Psoas muscle (tissue), 8 donors: ENCODE measurements around the gene ABCC11. TPM values are rescaled to one million over a fixed set of nuclear protein-coding genes. Genes with fewer than 3 reads are reported as not detected.

Source experiments
- ATAC-seq, 4 donors: fragments of 200-7000 bp; cut with Tn5 transposase; one replicate each; pipeline ENCODE4 v1.9.1; 2020; ENCODE audit warnings: moderate library complexity in 3 of 4, mild to moderate bottlenecking in 2 of 4
- DNase-seq, 2 donors: peaks; one replicate each; pipeline ENCODE4 v3.0.0-alpha.2; 2020
- H3K27ac ChIP-seq: fragments of 200-600 bp; one replicate; pipeline ENCODE4 v1.8.0; 2022
- H3K27me3 ChIP-seq, 3 donors: fragments of 200-600 bp in 1 of 3; one replicate each; pipeline versions ENCODE4 v1.6.1 to v1.8.0; 2013 to 2022; ENCODE audit warnings: low read length in 2 of 3, mild to moderate bottlenecking in 2 of 3, moderate library complexity in 1 of 3; ENCODE audit not compliant: insufficient read depth in 3 of 3
- H3K36me3 ChIP-seq, 2 donors: fragments of 200-600 bp in 1 of 2; one replicate each; pipeline versions ENCODE4 v1.6.1 to v1.8.0; 2013 to 2022; ENCODE audit warnings: low read depth in 1 of 2, mild to moderate bottlenecking in 1 of 2, moderate library complexity in 1 of 2; ENCODE audit not compliant: insufficient read depth in 1 of 2
- H3K4me1 ChIP-seq: fragments of 200-600 bp; one replicate; pipeline ENCODE4 v1.8.0; 2022
- H3K4me3 ChIP-seq: fragments of 200-600 bp; one replicate; pipeline ENCODE4 v1.8.0; 2022; ENCODE audit warnings: mild to moderate bottlenecking
- H3K9me3 ChIP-seq: fragments of 200-600 bp; one replicate; pipeline ENCODE4 v1.8.0; 2022
- WGBS, 3 donors: extraction: QIAGEN DNeasy Blood & Tissue Kit; methylation state at CpG; one replicate each; pipeline versions ENCODE4 v1.1.6 to v1.1.7; 2013; 5-methylcytosine and 5-hydroxymethylcytosine counted together
- intact Hi-C, 2 donors: fragments of 100-400 bp; cut with DNase I; formaldehyde crosslinking; loops; one replicate each; pipeline versions ENCODE4 v1.11.0 to v1.14.2; 2022
- polyA plus RNA-seq, 3 donors: library from polyadenylated mRNA; stranded (reverse); fragments of 200-250 nt; gene quantifications; one replicate each; pipeline ENCODE4 v1.2.3, GENCODE V29; 2013
- total RNA-seq, 4 donors: library from RNA; stranded (reverse); fragmentation: NEBNext Ultra II Directional in 2 of 4; extraction: Animal tissue kit (Norgen Biotek cat#: 25700) in 2 of 4; gene quantifications; one replicate each; pipeline versions ENCODE4 v1.2.1 to v1.2.4, GENCODE V29; 2021 to 2023
- TF ChIP-seq, protein P1 (sequence below): fragments of 200-600 bp; IDR thresholded peaks from one replicate; pipeline ENCODE4 v1.8.0; 2022; ENCODE audit warnings: antibody characterized with exemption
- donor health status: healthy with polysubstance abuse.
- donor health status: DM: no; HTN: no; CAD: no; lungs with moderate emphysema.
- donor health status: Bipolar disorder and iron deficiency.
- donor health status: healthy.
- donor health status: DM: yes; HTN: yes; CAD: no.
- donor health status: DM: no; HTN: no; CAD: no.
- donor health status: DM: no; HTN: no; CAD: no.
- donor health status: DM: yes; HTN: yes; CAD: no.

The ABCC11 gene
- total and polyA plus RNA-seq, 7 donors, result 0.05 to 0.22 (median 0.15) TPM; not detected in 1

- Histone ChIP-seq H3K27ac (no peak overlapping the region), H3K4me3 (no peak overlapping the region), H3K36me3 (no peaks in the 10 kb centered on the region), H3K9me3 (no peaks in the 10 kb centered on the region), H3K27me3 (no peaks in the 10 kb centered on the region), H3K4me1 (no peaks in the 10 kb centered on the region)
- ATAC-seq (no peak), DNase-seq (no peak)
- intact Hi-C loops, result no loop called here
- 37 to 39% (median 38%) methylated on average over 5 of the region's 5 CpGs for WGBS, 3 donors
- TF ChIP-seq, protein P1, sequence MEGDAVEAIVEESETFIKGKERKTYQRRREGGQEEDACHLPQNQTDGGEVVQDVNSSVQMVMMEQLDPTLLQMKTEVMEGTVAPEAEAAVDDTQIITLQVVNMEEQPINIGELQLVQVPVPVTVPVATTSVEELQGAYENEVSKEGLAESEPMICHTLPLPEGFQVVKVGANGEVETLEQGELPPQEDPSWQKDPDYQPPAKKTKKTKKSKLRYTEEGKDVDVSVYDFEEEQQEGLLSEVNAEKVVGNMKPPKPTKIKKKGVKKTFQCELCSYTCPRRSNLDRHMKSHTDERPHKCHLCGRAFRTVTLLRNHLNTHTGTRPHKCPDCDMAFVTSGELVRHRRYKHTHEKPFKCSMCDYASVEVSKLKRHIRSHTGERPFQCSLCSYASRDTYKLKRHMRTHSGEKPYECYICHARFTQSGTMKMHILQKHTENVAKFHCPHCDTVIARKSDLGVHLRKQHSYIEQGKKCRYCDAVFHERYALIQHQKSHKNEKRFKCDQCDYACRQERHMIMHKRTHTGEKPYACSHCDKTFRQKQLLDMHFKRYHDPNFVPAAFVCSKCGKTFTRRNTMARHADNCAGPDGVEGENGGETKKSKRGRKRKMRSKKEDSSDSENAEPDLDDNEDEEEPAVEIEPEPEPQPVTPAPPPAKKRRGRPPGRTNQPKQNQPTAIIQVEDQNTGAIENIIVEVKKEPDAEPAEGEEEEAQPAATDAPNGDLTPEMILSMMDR, result no peak
Measured at GRCh38 chr16:48194828-48195556, 52.3 kb downstream of the ABCC11 start.

DNA sequence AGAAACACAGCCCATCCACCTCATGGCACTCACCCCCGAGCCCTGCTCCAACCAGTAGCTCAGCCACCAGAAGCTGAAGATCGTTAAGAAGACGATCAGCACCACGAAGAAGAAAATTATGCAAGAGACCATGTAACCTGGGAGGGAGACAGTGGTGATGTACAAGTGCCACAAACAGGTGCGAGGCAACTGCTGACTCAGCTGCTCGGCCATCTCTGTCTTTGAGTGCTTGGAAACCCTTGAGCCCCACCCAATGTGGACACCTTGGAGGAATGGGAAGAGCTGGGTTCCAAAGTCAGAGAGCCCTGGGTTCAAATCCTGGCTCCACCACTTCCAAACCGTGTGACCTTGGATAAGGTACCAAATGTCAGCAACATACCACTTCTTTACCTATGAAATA, 53.5 kb downstream of the ABCC11 start:
- no peaks in the 10 kb centered on the region for H3K4me1 ChIP-seq
- 81 to 84% (median 82%) methylated on average over 7 of the region's 7 CpGs for WGBS, 3 donors
- intact Hi-C loops, result no loop called here
- no peak for DNase-seq
- ATAC-seq, result no peak
- TF ChIP-seq, protein P1, result no peak
- no peaks in the 10 kb centered on the region for H3K27me3 ChIP-seq
- H3K4me3 ChIP-seq, result no peak overlapping the region
- H3K36me3 ChIP-seq, result no peaks in the 10 kb centered on the region
- H3K9me3 ChIP-seq, result no peaks in the 10 kb centered on the region
- H3K27ac ChIP-seq, result no peak overlapping the region

- peaks cover 0 to 4% (median 0%) of the 10 kb centered on the region in 3 donors for H3K27me3 ChIP-seq
- 81 to 83% (median 82%) methylated on average over 6 of the region's 6 CpGs for WGBS, 3 donors
Measured at GRCh38 chr16:48188449-48189102, 58.8 kb downstream of the ABCC11 start.

GRCh38 chr16:48187779-48188178, 59.6 kb downstream of the ABCC11 start:
- no peak for ATAC-seq

More at GRCh38 chr16:48188449-48189102, 58.8 kb downstream of the ABCC11 start:
- no peak for DNase-seq
- H3K27ac ChIP-seq, result no peak overlapping the region
- no peaks in the 10 kb centered on the region for H3K36me3 ChIP-seq
- no peak overlapping the region for H3K4me3 ChIP-seq
- no peaks in the 10 kb centered on the region for H3K9me3 ChIP-seq
- H3K4me1 ChIP-seq, result no peaks in the 10 kb centered on the region
- ATAC-seq, result no peak
- intact Hi-C loops, result no loop called here
- TF ChIP-seq, protein P1, result no peak

More at GRCh38 chr16:48187779-48188178, 59.6 kb downstream of the ABCC11 start:
- Histone ChIP-seq H3K4me3 (no peak overlapping the region), H3K27me3 (peaks cover 0 to 4% (median 0%) of the 10 kb centered on the region in 3 donors), H3K27ac (no peak overlapping the region), H3K36me3 (no peaks in the 10 kb centered on the region), H3K9me3 (no peaks in the 10 kb centered on the region), H3K4me1 (no peaks in the 10 kb centered on the region)
- no peak for DNase-seq
- intact Hi-C loops, result no loop called here
- 79 to 85% (median 80%) methylated on average over 4 of the region's 4 CpGs for WGBS, 3 donors
- TF ChIP-seq, protein P1, result no peak
